OCI-LY3 (cell line): ENCODE results near the gene CD86.

Experiments
- EZH2phosphoT487 ChIP-seq: fragments of 200-600 bp; shearing (Covaris generic); IDR thresholded peaks from 2 replicates; pipeline ENCODE4 v1.6.1; 2018; ENCODE audit warnings: antibody characterized with exemption, mixed run types, low read depth
- TF ChIP-seq, protein P1 (sequence below): fragments of 200-600, 300-600 bp; sonication (generic); IDR thresholded peaks from 2 replicates; pipeline ENCODE4 v1.5.1; 2014; ENCODE audit warnings: antibody characterized with exemption, low read length, low read depth

DNA sequence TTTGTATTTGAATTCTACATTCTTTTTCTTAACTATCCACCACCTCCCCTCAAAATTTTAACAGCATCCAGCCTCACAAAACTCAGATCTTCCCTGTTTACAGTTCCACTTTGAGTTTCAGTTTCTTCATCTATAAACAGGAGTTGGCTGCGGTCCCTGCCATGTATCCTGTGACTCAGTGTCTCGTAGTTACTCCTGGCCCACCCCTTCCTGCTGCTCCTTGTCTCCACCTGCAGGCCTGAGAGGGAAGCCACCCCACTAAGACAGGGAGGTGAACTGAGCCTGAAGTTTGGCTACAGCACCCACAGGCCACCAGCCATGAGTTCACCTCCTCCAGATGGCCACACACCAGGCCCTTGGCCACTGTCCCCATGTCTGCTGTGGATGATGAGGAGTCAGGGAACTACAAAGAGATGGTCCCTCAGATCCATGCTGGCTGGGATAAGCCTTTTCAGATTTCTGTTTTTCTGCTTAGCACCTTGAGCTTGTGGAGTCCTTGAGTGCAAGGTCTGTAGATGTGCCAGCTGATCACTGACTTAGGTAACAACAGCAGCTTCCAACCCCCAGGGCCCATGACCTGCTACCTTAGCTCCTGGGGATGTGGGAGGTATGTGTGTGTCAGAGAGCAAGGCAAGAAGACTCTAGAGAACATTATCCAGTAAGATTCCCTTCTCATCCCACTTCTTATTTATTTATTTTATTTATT is 37.5 kb downstream of the CD86 start:
- no peak for TF ChIP-seq EZH2phosphoT487
- TF ChIP-seq, protein P1, sequence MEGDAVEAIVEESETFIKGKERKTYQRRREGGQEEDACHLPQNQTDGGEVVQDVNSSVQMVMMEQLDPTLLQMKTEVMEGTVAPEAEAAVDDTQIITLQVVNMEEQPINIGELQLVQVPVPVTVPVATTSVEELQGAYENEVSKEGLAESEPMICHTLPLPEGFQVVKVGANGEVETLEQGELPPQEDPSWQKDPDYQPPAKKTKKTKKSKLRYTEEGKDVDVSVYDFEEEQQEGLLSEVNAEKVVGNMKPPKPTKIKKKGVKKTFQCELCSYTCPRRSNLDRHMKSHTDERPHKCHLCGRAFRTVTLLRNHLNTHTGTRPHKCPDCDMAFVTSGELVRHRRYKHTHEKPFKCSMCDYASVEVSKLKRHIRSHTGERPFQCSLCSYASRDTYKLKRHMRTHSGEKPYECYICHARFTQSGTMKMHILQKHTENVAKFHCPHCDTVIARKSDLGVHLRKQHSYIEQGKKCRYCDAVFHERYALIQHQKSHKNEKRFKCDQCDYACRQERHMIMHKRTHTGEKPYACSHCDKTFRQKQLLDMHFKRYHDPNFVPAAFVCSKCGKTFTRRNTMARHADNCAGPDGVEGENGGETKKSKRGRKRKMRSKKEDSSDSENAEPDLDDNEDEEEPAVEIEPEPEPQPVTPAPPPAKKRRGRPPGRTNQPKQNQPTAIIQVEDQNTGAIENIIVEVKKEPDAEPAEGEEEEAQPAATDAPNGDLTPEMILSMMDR, result peak; percentile 84
